ENCODE results near the gene EEA1. TPM values are rescaled to one million over a fixed set of nuclear protein-coding genes. Genes with fewer than 3 reads are reported as not detected.
A peak's percentile ranks its signal among the peaks of the same experiment; 100 is the strongest.

The EEA1 gene
- total RNA-seq (2014; rRNA removed; shearing (Covaris generic)) (3.0 and 8.4 TPM in 2 replicates), total RNA-seq (2022) (11.9 and 12.1 TPM in 2 replicates), Bru-seq, nascent RNA (percentile 78 among the genes with signal in this experiment), BruChase-seq, experiment 1, labeled RNA remaining after a 6-hour chase (percentile 68 among the genes with signal in this experiment), BruChase-seq, experiment 2, labeled RNA remaining after a 2-hour chase (percentile 69 among the genes with signal in this experiment)
- long read RNA-seq, full-length matches to known transcripts, result 3 of 8 reads
- long read RNA-seq, partial matches to known transcripts, result 3 of 8 reads
- long read RNA-seq, other reads (novel, unspliced or antisense), result 2 of 8 reads

DNA sequence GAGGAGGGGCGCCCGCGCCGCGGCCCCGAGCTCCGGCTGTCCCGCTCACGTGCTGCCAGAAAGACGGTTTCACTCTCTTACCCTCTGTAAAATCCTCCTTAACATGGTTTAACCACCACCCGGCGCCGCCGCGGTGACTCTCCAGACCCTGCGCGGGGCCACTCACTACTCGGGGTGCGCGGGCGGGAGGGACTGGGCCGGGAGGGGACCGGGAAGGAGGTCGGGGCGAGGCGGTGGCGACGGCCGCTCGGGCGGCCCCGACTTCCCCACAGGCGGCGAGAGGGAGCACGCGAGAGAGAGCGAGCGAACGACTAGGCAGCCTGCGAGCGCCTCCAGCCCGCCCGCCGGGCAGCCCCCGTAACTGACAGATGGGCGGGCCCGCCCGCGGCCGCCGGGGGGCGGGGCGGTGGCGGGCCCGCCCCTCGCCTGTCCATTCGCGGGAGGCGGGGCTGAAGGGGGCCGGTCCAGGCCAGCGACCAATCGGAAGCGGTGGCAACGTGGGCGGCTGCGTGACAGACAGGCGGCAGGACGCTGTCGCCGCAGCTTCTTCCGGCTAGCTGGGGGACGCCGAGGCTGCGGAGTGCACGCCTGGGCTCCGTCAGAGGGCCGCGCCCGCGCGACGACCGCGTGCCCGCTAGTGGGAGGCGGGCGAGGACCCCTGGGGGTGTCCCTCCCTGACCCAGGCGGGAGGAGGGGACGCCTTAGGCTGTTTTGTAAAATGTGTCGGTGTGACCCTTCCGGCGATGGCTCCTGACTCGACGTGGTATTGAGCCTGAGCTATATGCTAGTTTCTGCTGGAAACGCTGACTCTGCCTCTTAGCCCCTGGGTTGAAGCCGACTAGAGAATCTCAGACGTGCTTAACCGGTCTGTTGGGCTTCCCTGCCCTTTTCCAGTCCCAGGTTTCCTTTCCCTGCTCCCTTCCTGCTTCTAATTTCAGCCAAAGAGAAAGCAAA, at the start of gene EEA1:
TSS of gene EEA1 (minus strand) at position 334 of the 954 bp plus-strand sequence. CDS start at position 105, 229 bp downstream.
- TF ChIP-seq, protein P1, sequence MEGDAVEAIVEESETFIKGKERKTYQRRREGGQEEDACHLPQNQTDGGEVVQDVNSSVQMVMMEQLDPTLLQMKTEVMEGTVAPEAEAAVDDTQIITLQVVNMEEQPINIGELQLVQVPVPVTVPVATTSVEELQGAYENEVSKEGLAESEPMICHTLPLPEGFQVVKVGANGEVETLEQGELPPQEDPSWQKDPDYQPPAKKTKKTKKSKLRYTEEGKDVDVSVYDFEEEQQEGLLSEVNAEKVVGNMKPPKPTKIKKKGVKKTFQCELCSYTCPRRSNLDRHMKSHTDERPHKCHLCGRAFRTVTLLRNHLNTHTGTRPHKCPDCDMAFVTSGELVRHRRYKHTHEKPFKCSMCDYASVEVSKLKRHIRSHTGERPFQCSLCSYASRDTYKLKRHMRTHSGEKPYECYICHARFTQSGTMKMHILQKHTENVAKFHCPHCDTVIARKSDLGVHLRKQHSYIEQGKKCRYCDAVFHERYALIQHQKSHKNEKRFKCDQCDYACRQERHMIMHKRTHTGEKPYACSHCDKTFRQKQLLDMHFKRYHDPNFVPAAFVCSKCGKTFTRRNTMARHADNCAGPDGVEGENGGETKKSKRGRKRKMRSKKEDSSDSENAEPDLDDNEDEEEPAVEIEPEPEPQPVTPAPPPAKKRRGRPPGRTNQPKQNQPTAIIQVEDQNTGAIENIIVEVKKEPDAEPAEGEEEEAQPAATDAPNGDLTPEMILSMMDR (conservative IDR thresholded peaks at IDR 0.05; ENCODE audit: low read length), result peak; percentile 40; the same call in 1 of the 2 replicates
- no peak for TF ChIP-seq EZH2phosphoT487 (IDR thresholded peaks at IDR 0.05; ENCODE audit: borderline replicate concordance, low read depth, low read length)
- Histone ChIP-seq H3K9me2 (ENCODE audit: insufficient read depth, low read length) (no peaks in the 10 kb centered on the region), H3K4me2 (ENCODE audit: low read length) (peak within 1 kb of the TSS; percentile 84), H3K4me3 (ENCODE audit: low read depth, low read length, poor library complexity, severe bottlenecking) (peak within 1 kb of the TSS; percentile 75), H4K20me1 (ENCODE audit: insufficient read depth, low read length) (peaks cover 15% of the 10 kb centered on the region; the same call in 1 of the 2 replicates), H3K9me3 (ENCODE audit: low read length) (no peaks in the 10 kb centered on the region), H2AFZ (ENCODE audit: low read length) (peak within 1 kb of the TSS; percentile 80), H3K4me1 (ENCODE audit: insufficient read depth, low read length, poor library complexity, severe bottlenecking) (peaks cover 28% of the 10 kb centered on the region), H3K27ac (ENCODE audit: low read depth, low read length, poor library complexity, severe bottlenecking) (peak within 1 kb of the TSS; percentile 78), H3K36me3 (ENCODE audit: insufficient read depth, low read length) (no peaks in the 10 kb centered on the region), H3K79me2 (ENCODE audit: insufficient read depth, low read depth, low read length) (peaks cover 38% of the 10 kb centered on the region; the same call in 1 of the 2 replicates)
- intact Hi-C loops (cut with micrococcal nuclease; ENCODE audit: unreplicated experiment), result loop anchor here (1.0 to 5.0 kb wide), 4 partner anchors 144 to 513 kb away; partner anchors contain the start of gene UBE2N
- no TSS peak for BruUV-seq (replicated peaks)
- ChIA-PET CTCF (ENCODE audit: unreplicated experiment) (interaction anchor here (0.6 kb wide), 1 partner anchor 538 kb away, joined by 3 read pairs; the partner anchor contains the start of gene MRPL42), POLR2A (interaction anchor here (0.6 to 5.6 kb wide), 7 partner anchors 14 to 792 kb away, joined by 3 to 27 read pairs (median 4); no protein-coding TSS in a partner anchor)
- peak; percentile 97 for DNase-seq (ENCODE audit: low spot score)

DNA sequence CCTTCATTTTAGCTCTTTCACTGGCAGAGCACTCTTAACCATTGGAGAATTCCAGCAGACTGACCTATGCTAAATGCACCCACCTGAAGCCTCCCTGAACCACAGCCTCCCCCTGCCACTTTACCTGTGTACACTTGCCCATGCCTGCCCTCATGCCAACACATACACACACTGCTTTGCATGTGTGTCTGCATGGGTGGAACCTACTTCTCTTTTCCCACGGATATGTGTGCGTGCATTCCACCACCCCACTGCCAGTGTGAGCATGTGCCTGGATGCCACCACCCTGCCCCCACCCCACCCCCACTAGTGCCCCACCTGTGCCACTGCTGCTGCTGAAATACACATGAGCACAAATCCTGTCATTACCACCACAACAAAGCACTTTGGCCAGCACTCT, 49.5 kb upstream of the EEA1 start:
- intact Hi-C loops (cut with micrococcal nuclease; ENCODE audit: unreplicated experiment), result no loop called here
- no peak overlapping the region for H3K4me3 ChIP-seq (ENCODE audit: low read depth, low read length, poor library complexity, severe bottlenecking)
- no peaks in the 10 kb centered on the region for H3K36me3 ChIP-seq (ENCODE audit: insufficient read depth, low read length)
- BruUV-seq (replicated peaks), result no TSS peak
- H3K9me2 ChIP-seq (ENCODE audit: insufficient read depth, low read length), result no peaks in the 10 kb centered on the region
- ChIA-PET CTCF (ENCODE audit: unreplicated experiment) (no interaction called here), POLR2A (interaction anchor here (0.7 to 1.2 kb wide), 3 partner anchors 35 to 400 kb away, joined by 3 to 4 read pairs (median 3); no protein-coding TSS in a partner anchor)
- H3K4me2 ChIP-seq (ENCODE audit: low read length), result no peak overlapping the region
- no peaks in the 10 kb centered on the region for H3K4me1 ChIP-seq (ENCODE audit: insufficient read depth, low read length, poor library complexity, severe bottlenecking)
- no peak overlapping the region for H2AFZ ChIP-seq (ENCODE audit: low read length)
- no peaks in the 10 kb centered on the region for H4K20me1 ChIP-seq (ENCODE audit: insufficient read depth, low read length)
- H3K27ac ChIP-seq (ENCODE audit: low read depth, low read length, poor library complexity, severe bottlenecking), result no peak overlapping the region
- 0 out of 2 replicates have a peak, but pooled peaks cover 11% of the 10 kb centered on the region for H3K9me3 ChIP-seq (ENCODE audit: low read length)
- no peaks in the 10 kb centered on the region for H3K79me2 ChIP-seq (ENCODE audit: insufficient read depth, low read depth, low read length)
- no peak for TF ChIP-seq EZH2phosphoT487 (IDR thresholded peaks at IDR 0.05; ENCODE audit: borderline replicate concordance, low read depth, low read length)
- TF ChIP-seq, protein P1 (conservative IDR thresholded peaks at IDR 0.05; ENCODE audit: low read length), result no peak
- DNase-seq (ENCODE audit: low spot score), result no peak
